Mesendoderm (in vitro differentiated cells): Measurements from ENCODE around the gene CATSPER3.
A peak's percentile ranks its signal among the peaks of the same experiment; 100 is the strongest.

ENCODE experiments used
- DNase-seq: peaks from one replicate; pipeline ENCODE4 v3.0.0; 2013
- H2AK5ac ChIP-seq: 2 replicates; pipeline ENCODE4 v1.6.1; 2013; ENCODE audit warnings: low read length, inconsistent platforms
- H2BK120ac ChIP-seq: 2 replicates; pipeline ENCODE4 v1.6.1; 2013; ENCODE audit warnings: low read depth, mild to moderate bottlenecking, low read length, moderate library complexity, mixed read lengths
- H2BK15ac ChIP-seq: replicated peaks from 2 replicates; pipeline ENCODE4 v1.6.1; 2013; ENCODE audit warnings: low read depth, mild to moderate bottlenecking, moderate library complexity
- H2BK5ac ChIP-seq: 2 replicates; pipeline ENCODE4 v1.6.1; 2013; ENCODE audit warnings: low read length, inconsistent platforms
- H3K18ac ChIP-seq: 2 replicates; pipeline ENCODE4 v1.6.1; 2013; ENCODE audit warnings: mild to moderate bottlenecking, low read length, mixed read lengths
- H3K23ac ChIP-seq: one replicate; pipeline ENCODE4 v1.6.1; 2013; ENCODE audit warnings: low read length
- H3K27ac ChIP-seq: 2 replicates; pipeline ENCODE4 v1.5.1; 2013; ENCODE audit warnings: low read depth, mild to moderate bottlenecking, inconsistent platforms, low read length, moderate library complexity
- H3K27me3 ChIP-seq: 2 replicates; pipeline ENCODE4 v1.6.1; 2013; ENCODE audit warnings: low read length, control low read depth, mild to moderate bottlenecking, inconsistent platforms; ENCODE audit not compliant: insufficient read depth, poor library complexity
- H3K36me3 ChIP-seq: 2 replicates; pipeline ENCODE4 v1.6.1; 2013; ENCODE audit warnings: low read length, inconsistent platforms; ENCODE audit not compliant: control insufficient read depth, insufficient read depth
- H3K4ac ChIP-seq: one replicate; pipeline ENCODE4 v1.6.1; 2013; ENCODE audit warnings: low read depth, mild to moderate bottlenecking, low read length, moderate library complexity
- H3K4me1 ChIP-seq: 2 replicates; pipeline ENCODE4 v1.6.1; 2013; ENCODE audit warnings: low read depth, low read length, inconsistent platforms; ENCODE audit not compliant: control insufficient read depth
- H3K4me2 ChIP-seq: 2 replicates; pipeline ENCODE4 v1.6.1; 2013; ENCODE audit warnings: low read length
- H3K4me3 ChIP-seq: 2 replicates; pipeline ENCODE4 v1.5.1; 2013; ENCODE audit warnings: mild to moderate bottlenecking, low read length
- H3K56ac ChIP-seq: one replicate; pipeline ENCODE4 v1.6.1; 2013; ENCODE audit warnings: low read length
- H3K79me1 ChIP-seq: 2 replicates; pipeline ENCODE4 v1.6.1; 2013; ENCODE audit warnings: low read length, inconsistent platforms
- H3K79me2 ChIP-seq: 2 replicates; pipeline ENCODE4 v1.6.1; 2013; ENCODE audit warnings: mild to moderate bottlenecking, low read length; ENCODE audit not compliant: control insufficient read depth, insufficient read depth
- H3K9ac ChIP-seq: 2 replicates; pipeline ENCODE4 v1.6.1; 2013; ENCODE audit warnings: low read length, inconsistent platforms
- H4K5ac ChIP-seq: one replicate; pipeline ENCODE4 v1.6.1; 2013; ENCODE audit warnings: low read length
- H4K8ac ChIP-seq: one replicate; pipeline ENCODE4 v1.6.1; 2013; ENCODE audit warnings: low read depth, mild to moderate bottlenecking, control low read depth, low read length, moderate library complexity
- WGBS: extraction: QIAGEN DNeasy Blood & Tissue Kit; methylation state at CpG from one replicate; pipeline ENCODE4 v1.1.7; 2013; ENCODE audit warnings: low lambda C conversion rate, missing lambda C conversion rate; ENCODE audit not compliant: insufficient coverage; ENCODE audit errors: extremely low coverage; 5-methylcytosine and 5-hydroxymethylcytosine counted together

CATSPER3 gene

DNA sequence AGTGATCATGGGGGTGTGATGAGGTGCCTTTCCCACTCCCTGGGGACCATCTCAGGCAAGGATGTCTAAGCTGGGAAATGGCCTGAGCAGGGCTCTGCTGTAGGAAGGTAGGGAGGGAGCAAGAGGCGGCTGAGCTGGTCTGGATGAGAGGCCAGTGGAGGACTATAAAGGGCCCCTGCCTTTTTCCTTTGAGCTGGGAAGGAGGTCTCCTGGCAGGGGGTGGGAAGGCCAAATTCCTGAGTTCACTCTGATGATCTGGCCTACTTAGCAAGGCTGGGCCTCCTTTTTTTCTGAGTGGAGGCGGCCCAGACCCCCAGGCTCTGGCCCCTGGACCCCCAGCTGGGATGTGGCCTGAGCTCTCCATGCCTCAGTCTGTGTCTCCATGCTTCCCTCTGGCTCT lies 80.6 kb downstream of the CATSPER3 start:
- H3K27me3 ChIP-seq, result peaks cover 22% of the 10 kb centered on the region
- DNase-seq, result no peak
- H3K27ac ChIP-seq, result no peak overlapping the region

DNA sequence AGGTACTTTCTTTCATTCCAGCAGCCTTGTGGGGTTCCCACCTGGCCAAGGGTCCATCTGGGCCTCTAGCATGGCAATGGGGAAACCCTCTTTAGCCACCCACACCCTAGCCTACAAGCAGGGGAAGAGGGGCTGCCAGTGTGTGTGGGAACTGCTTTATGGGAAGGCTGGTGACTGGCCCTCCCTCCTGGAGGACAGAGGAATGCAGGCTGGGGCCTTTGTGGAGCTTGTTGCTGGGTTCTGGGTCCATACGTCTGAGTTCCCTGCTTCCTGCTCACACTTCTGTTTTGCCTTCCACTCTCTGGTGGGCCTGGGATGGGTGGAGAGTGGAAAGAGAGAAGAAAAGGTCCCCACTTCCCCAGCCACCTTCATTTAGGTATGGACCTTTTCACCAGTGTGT lies 81.2 kb downstream of the CATSPER3 start:
- no peak overlapping the region for H3K23ac ChIP-seq
- H3K18ac ChIP-seq, result no peak overlapping the region
- peaks cover 16% of the 10 kb centered on the region for H3K27me3 ChIP-seq

More for the DNA sequence above, 80.6 kb downstream of the CATSPER3 start:
- H3K4me3 ChIP-seq, result no peak overlapping the region
- no peaks in the 10 kb centered on the region for H3K79me2 ChIP-seq
- H3K23ac ChIP-seq, result no peak overlapping the region
- H3K4ac ChIP-seq, result no peak overlapping the region
- no peak overlapping the region for H2BK5ac ChIP-seq
- no peak overlapping the region for H3K18ac ChIP-seq
- no peak overlapping the region for H3K9ac ChIP-seq
- no peak overlapping the region for H3K4me2 ChIP-seq
- H3K36me3 ChIP-seq, result no peaks in the 10 kb centered on the region
- no peak overlapping the region for H2AK5ac ChIP-seq
- H2BK120ac ChIP-seq, result no peak overlapping the region
- no peak overlapping the region for H2BK15ac ChIP-seq
- H3K4me1 ChIP-seq, result peaks cover 2% of the 10 kb centered on the region
- H3K56ac ChIP-seq, result no peak overlapping the region
- no peak overlapping the region for H4K5ac ChIP-seq
- no peak overlapping the region for H4K8ac ChIP-seq
- whole genome bisulfite sequencing, result no CpG with 5 or more reads among the region's 2 CpGs
- no peaks in the 10 kb centered on the region for H3K79me1 ChIP-seq

DNA sequence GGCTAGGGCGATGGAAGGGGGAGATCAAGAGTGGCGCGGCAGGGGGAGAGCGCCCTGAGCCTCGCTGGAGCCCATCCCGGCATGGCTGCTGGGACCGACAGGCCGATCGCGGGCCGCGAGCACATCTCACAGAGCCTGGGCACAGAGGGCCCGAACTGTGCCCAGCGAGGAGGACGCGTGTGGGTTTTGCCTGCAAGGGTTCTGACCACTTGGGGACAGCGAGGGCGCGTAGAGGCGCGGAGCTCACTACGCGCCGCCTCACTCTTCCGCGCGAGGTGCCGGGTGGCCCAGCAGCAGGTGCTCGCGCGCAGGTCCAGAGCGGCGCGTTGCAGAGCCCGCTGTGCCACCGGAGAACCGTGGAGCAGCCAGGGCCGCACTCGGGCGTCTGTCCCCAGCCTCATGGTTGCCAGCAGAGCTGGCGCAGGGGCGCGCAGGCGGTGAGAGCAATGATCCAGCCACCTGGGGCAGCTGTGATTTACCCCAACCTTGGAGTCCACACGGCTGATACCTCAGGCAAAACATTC lies 82.6 kb downstream of the CATSPER3 start:
- Histone ChIP-seq H3K27me3 (peaks cover 16% of the 10 kb centered on the region), H2BK15ac (no peak overlapping the region), H3K4me2 (peak overlapping the region; percentile 40), H3K18ac (no peak overlapping the region), H3K79me1 (no peaks in the 10 kb centered on the region), H2BK120ac (no peak overlapping the region), H4K8ac (no peak overlapping the region), H3K56ac (peak overlapping the region; percentile 44), H2BK5ac (no peak overlapping the region), H3K27ac (no peak overlapping the region), H3K36me3 (no peaks in the 10 kb centered on the region), H4K5ac (no peak overlapping the region), H3K4ac (no peak overlapping the region), H3K23ac (peak overlapping the region; percentile 29), H3K9ac (peak overlapping the region; percentile 18), H3K4me3 (no peak overlapping the region), H3K79me2 (no peaks in the 10 kb centered on the region), H2AK5ac (no peak overlapping the region), H3K4me1 (peaks cover 2% of the 10 kb centered on the region)
- WGBS, result no CpG with 5 or more reads among the region's 45 CpGs
- DNase-seq, result no peak

More for the DNA sequence above, 81.2 kb downstream of the CATSPER3 start:
- Histone ChIP-seq H3K79me2 (no peaks in the 10 kb centered on the region), H3K4ac (no peak overlapping the region), H2BK120ac (no peak overlapping the region), H3K4me2 (no peak overlapping the region), H2BK15ac (no peak overlapping the region), H4K8ac (no peak overlapping the region), H3K79me1 (no peaks in the 10 kb centered on the region), H2AK5ac (no peak overlapping the region), H2BK5ac (no peak overlapping the region), H4K5ac (no peak overlapping the region), H3K27ac (no peak overlapping the region), H3K36me3 (no peaks in the 10 kb centered on the region), H3K56ac (no peak overlapping the region), H3K9ac (no peak overlapping the region), H3K4me1 (peaks cover 2% of the 10 kb centered on the region), H3K4me3 (no peak overlapping the region)
- no CpG with 5 or more reads among the region's 1 CpG for whole genome bisulfite sequencing
- DNase-seq, result no peak

DNA sequence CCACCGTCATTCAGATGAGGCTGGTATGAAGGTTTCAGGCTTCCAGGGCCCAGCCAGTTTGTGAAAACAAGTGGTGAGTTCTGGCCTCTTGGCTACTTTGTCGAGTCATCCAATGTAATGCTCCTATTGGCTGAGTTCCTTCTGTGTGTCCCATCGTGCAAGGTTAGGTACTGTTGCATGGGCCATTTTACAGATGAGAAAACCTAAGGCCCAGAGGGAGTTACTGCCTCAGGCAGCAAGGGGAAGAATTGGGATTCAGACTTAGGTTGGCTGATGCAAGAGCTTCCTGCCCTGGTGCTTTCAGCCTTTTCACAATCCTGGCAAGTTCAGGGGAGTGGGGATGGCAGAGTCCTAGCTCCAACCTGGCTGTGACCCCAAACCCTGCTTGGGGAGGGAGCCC lies 83.7 kb downstream of the CATSPER3 start:
- H2AK5ac ChIP-seq, result no peak overlapping the region
- no CpG with 5 or more reads among the region's 3 CpGs for WGBS

DNA sequence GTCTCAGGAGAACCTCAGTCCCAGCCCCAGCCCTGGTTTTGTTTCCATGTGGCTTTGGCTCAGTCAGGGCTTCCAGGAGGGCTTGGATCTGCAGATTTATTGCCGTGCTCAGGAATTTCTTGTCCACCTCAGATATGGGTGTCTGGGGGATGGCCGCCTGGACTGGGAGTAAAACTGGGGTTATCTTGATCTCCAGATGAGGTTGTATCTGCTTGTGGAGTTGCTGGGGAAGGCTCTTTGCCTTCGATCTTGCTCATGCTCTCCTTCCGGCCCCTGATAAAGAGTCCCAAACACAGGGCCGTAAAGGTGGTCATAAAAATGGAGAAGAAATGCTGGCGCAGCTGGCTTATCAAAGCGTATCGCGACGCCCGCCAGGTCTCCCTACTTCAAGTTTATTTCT lies 84.2 kb downstream of the CATSPER3 start:
- H3K23ac ChIP-seq, result no peak overlapping the region
- no peak overlapping the region for H3K4ac ChIP-seq
- H3K79me1 ChIP-seq, result no peaks in the 10 kb centered on the region
- no peak overlapping the region for H3K4me3 ChIP-seq
- WGBS, result no CpG with 5 or more reads among the region's 11 CpGs
- no peaks in the 10 kb centered on the region for H3K79me2 ChIP-seq
- peaks cover 2% of the 10 kb centered on the region for H3K4me1 ChIP-seq
- H3K18ac ChIP-seq, result no peak overlapping the region
- no peak overlapping the region for H2BK15ac ChIP-seq
- no peak overlapping the region for H2BK5ac ChIP-seq
- H3K56ac ChIP-seq, result no peak overlapping the region
- H2AK5ac ChIP-seq, result no peak overlapping the region
- H3K9ac ChIP-seq, result no peak overlapping the region
- no peak overlapping the region for H3K27ac ChIP-seq
- no peak for DNase-seq
- H3K27me3 ChIP-seq, result peaks cover 16% of the 10 kb centered on the region
- no peak overlapping the region for H2BK120ac ChIP-seq
- H3K36me3 ChIP-seq, result no peaks in the 10 kb centered on the region
- no peak overlapping the region for H4K8ac ChIP-seq
- H4K5ac ChIP-seq, result no peak overlapping the region
- H3K4me2 ChIP-seq, result no peak overlapping the region

More for the DNA sequence above, 83.7 kb downstream of the CATSPER3 start:
- Histone ChIP-seq H3K4ac (no peak overlapping the region), H3K4me1 (peaks cover 2% of the 10 kb centered on the region), H3K27ac (no peak overlapping the region), H3K56ac (no peak overlapping the region), H2BK15ac (no peak overlapping the region), H3K18ac (no peak overlapping the region), H3K79me2 (no peaks in the 10 kb centered on the region), H3K79me1 (no peaks in the 10 kb centered on the region), H4K5ac (no peak overlapping the region), H3K27me3 (peaks cover 16% of the 10 kb centered on the region), H3K23ac (no peak overlapping the region), H3K36me3 (no peaks in the 10 kb centered on the region), H3K4me3 (no peak overlapping the region), H3K4me2 (no peak overlapping the region), H4K8ac (no peak overlapping the region), H2BK5ac (no peak overlapping the region), H3K9ac (no peak overlapping the region), H2BK120ac (no peak overlapping the region)
- DNase-seq, result no peak

DNA sequence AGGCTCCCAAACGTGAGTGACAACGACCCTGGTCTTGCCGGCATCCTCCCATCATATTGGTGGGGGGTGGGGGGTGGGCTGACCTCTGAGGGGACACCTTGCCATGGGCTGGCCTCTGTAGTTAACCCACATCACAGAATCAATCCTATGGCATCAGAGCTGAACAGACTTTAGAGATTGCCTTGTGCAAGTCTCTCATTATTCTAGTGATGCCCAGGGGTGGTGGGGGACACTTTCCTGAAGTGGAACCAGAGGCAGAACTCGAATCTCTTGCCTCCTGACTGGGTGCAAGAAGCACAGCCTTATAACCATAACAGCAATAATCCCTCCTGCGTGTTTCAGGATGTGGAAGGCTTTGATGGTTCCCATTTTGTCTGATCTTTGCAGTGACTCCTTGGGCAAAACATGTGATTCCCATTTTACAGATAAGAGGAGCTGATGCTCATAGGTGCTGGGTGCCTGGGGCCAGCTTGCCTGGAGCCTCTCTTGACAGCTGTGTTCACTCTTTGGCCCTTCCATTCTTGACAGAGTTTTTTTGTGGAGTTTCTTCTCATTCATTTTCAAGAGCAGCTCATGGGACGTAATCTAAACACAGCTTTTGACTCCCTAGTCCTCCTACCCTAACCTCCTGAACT lies 84.9 kb downstream of the CATSPER3 start:
- Histone ChIP-seq H3K27me3 (peaks cover 16% of the 10 kb centered on the region), H3K79me1 (no peaks in the 10 kb centered on the region), H3K36me3 (no peaks in the 10 kb centered on the region), H4K5ac (no peak overlapping the region), H4K8ac (no peak overlapping the region), H2BK15ac (no peak overlapping the region), H3K9ac (no peak overlapping the region), H3K18ac (no peak overlapping the region), H3K4ac (no peak overlapping the region), H3K4me1 (no peaks in the 10 kb centered on the region), H3K4me2 (no peak overlapping the region), H2BK120ac (no peak overlapping the region), H3K23ac (no peak overlapping the region), H2AK5ac (no peak overlapping the region), H3K79me2 (no peaks in the 10 kb centered on the region), H2BK5ac (no peak overlapping the region), H3K4me3 (no peak overlapping the region), H3K27ac (no peak overlapping the region), H3K56ac (no peak overlapping the region)
- no CpG with 5 or more reads among the region's 6 CpGs for WGBS
- no peak for DNase-seq
